ENCODE measurements around the gene BCL3.

GRCh38 chr19:44718441-44719261, 29.9 kb upstream of the BCL3 start:
- TF ChIP-seq, protein P1, sequence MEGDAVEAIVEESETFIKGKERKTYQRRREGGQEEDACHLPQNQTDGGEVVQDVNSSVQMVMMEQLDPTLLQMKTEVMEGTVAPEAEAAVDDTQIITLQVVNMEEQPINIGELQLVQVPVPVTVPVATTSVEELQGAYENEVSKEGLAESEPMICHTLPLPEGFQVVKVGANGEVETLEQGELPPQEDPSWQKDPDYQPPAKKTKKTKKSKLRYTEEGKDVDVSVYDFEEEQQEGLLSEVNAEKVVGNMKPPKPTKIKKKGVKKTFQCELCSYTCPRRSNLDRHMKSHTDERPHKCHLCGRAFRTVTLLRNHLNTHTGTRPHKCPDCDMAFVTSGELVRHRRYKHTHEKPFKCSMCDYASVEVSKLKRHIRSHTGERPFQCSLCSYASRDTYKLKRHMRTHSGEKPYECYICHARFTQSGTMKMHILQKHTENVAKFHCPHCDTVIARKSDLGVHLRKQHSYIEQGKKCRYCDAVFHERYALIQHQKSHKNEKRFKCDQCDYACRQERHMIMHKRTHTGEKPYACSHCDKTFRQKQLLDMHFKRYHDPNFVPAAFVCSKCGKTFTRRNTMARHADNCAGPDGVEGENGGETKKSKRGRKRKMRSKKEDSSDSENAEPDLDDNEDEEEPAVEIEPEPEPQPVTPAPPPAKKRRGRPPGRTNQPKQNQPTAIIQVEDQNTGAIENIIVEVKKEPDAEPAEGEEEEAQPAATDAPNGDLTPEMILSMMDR (IDR thresholded peaks at IDR 0.05), result no peak
- no peak for TF ChIP-seq POLR2A (IDR thresholded peaks at IDR 0.05)
